Measurements from ENCODE around the gene CACNA1C. TPM values are rescaled to one million over a fixed set of nuclear protein-coding genes. Genes with fewer than 3 reads are reported as not detected.

CACNA1C gene
- total and polyA plus RNA-seq, 2 donors, result 0.71 TPM

GRCh38 chr12:2364631-2365051 lies 311.9 kb downstream of the CACNA1C start:
- Histone ChIP-seq H3K27ac (ENCODE audit: low read depth in 1 of 2, low read length in 1 of 2) (no peak overlapping the region), H3K4me1 (ENCODE audit: control insufficient read depth in 2 of 2, insufficient read depth in 2 of 2, low read length in 2 of 2) (peaks cover 14 to 25% of the 10 kb centered on the region in 2 donors)
- WGBS, result 31% methylated on average over 9 of the region's 9 CpGs

DNA sequence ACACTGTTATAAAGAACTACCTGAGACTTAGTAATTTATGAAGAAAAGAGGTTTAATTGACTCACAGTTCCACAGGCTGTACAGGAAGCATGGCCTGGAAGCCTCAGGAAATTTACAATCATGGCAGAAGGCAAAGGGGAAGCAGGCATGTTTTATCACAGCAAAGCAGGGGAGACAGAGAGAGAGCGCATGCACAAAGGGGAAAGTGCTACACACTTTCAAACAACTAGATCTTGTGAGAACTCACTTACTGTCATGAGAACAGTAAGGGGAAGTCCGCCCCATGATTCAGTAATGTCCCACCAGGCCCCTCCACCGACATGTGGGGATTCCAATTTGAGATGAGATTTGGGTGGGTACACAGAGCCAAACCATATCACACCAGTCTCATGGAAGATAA lies 313.9 kb downstream of the CACNA1C start:
- WGBS, result 84% methylated on average over 3 of the region's 3 CpGs
- H3K4me1 ChIP-seq (ENCODE audit: control insufficient read depth in 2 of 2, insufficient read depth in 2 of 2, low read length in 2 of 2), result peaks cover 14 to 18% of the 10 kb centered on the region in 2 donors
- H3K27ac ChIP-seq (ENCODE audit: low read depth in 1 of 2, low read length in 1 of 2), result no peak overlapping the region
- H3K4me3 ChIP-seq (ENCODE audit: low read length in 2 of 2), result no peak overlapping the region
- no peak for DNase-seq (ENCODE audit: low read depth in 6 of 9, low spot score in 9 of 9)
- H3K36me3 ChIP-seq (ENCODE audit: control insufficient read depth in 2 of 2, insufficient read depth in 2 of 2, low read length in 1 of 2), result no peaks in the 10 kb centered on the region
- H3K9me3 ChIP-seq (ENCODE audit: control insufficient read depth in 2 of 2, insufficient read depth in 1 of 2, low read length in 1 of 2), result no peaks in the 10 kb centered on the region
- H3K27me3 ChIP-seq (ENCODE audit: control insufficient read depth in 2 of 2, insufficient read depth in 1 of 2, low read length in 1 of 2), result no peaks in the 10 kb centered on the region

More at GRCh38 chr12:2364631-2365051, 311.9 kb downstream of the CACNA1C start:
- Histone ChIP-seq H3K4me3 (ENCODE audit: low read length in 2 of 2) (no peak overlapping the region), H3K9me3 (ENCODE audit: control insufficient read depth in 2 of 2, insufficient read depth in 1 of 2, low read length in 1 of 2) (no peaks in the 10 kb centered on the region), H3K36me3 (ENCODE audit: control insufficient read depth in 2 of 2, insufficient read depth in 2 of 2, low read length in 1 of 2) (no peaks in the 10 kb centered on the region), H3K27me3 (ENCODE audit: control insufficient read depth in 2 of 2, insufficient read depth in 1 of 2, low read length in 1 of 2) (no peaks in the 10 kb centered on the region)
- peak in 1 of 9 donors; percentile 33 for DNase-seq (ENCODE audit: low read depth in 6 of 9, low spot score in 9 of 9)

- Histone ChIP-seq H3K27ac (ENCODE audit: low read depth in 1 of 2, low read length in 1 of 2) (no peak overlapping the region), H3K4me1 (ENCODE audit: control insufficient read depth in 2 of 2, insufficient read depth in 2 of 2, low read length in 2 of 2) (peaks cover 0 to 7% of the 10 kb centered on the region in 2 donors), H3K36me3 (ENCODE audit: control insufficient read depth in 2 of 2, insufficient read depth in 2 of 2, low read length in 1 of 2) (no peaks in the 10 kb centered on the region), H3K9me3 (ENCODE audit: control insufficient read depth in 2 of 2, insufficient read depth in 1 of 2, low read length in 1 of 2) (no peaks in the 10 kb centered on the region), H3K4me3 (ENCODE audit: low read length in 2 of 2) (no peak overlapping the region), H3K27me3 (ENCODE audit: control insufficient read depth in 2 of 2, insufficient read depth in 1 of 2, low read length in 1 of 2) (no peaks in the 10 kb centered on the region)
- DNase-seq (ENCODE audit: low read depth in 6 of 9, low spot score in 9 of 9), result no peak
- 87% methylated on average over 6 of the region's 6 CpGs for WGBS
Observed at GRCh38 chr12:2372178-2372577, 319.4 kb downstream of the CACNA1C start.

DNA sequence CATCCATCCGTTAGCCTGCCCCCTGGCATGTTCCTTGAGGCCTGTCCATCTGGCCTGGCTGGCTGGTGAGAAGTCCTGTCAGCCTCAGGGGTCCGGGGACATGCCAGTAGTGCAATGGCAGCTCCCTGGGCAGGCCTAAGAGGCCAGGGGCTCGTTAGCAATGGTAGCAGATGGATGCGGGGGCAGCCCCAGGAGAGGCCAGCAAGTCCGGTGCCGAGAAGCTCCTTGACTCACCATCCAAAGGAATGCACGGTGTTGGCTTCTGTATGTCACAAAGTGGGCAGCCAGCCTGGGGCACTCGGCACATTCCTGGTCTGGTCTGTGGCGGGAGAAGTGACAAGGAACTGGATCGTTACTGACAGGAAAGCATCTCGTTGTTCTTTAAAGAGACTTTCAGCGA lies 319.9 kb downstream of the CACNA1C start:
- no peak overlapping the region for H3K27ac ChIP-seq (ENCODE audit: low read depth in 1 of 2, low read length in 1 of 2)
- 97% methylated on average over 12 of the region's 12 CpGs for WGBS
- no peaks in the 10 kb centered on the region for H3K36me3 ChIP-seq (ENCODE audit: control insufficient read depth in 2 of 2, insufficient read depth in 2 of 2, low read length in 1 of 2)
- no peak for DNase-seq (ENCODE audit: low read depth in 6 of 9, low spot score in 9 of 9)
- H3K4me1 ChIP-seq (ENCODE audit: control insufficient read depth in 2 of 2, insufficient read depth in 2 of 2, low read length in 2 of 2), result peaks cover 0 to 9% of the 10 kb centered on the region in 2 donors
- no peak overlapping the region for H3K4me3 ChIP-seq (ENCODE audit: low read length in 2 of 2)
- no peaks in the 10 kb centered on the region for H3K9me3 ChIP-seq (ENCODE audit: control insufficient read depth in 2 of 2, insufficient read depth in 1 of 2, low read length in 1 of 2)
- no peaks in the 10 kb centered on the region for H3K27me3 ChIP-seq (ENCODE audit: control insufficient read depth in 2 of 2, insufficient read depth in 1 of 2, low read length in 1 of 2)

- H3K27ac ChIP-seq (ENCODE audit: low read depth in 1 of 2, low read length in 1 of 2), result no peak overlapping the region
- DNase-seq (ENCODE audit: low read depth in 6 of 9, low spot score in 9 of 9), result no peak
- 98% methylated on average over 8 of the region's 8 CpGs for WGBS
Observed at GRCh38 chr12:2373307-2373706, 320.5 kb downstream of the CACNA1C start.

GRCh38 chr12:2374092-2374906 lies 321.5 kb downstream of the CACNA1C start:
- Histone ChIP-seq H3K4me1 (ENCODE audit: control insufficient read depth in 2 of 2, insufficient read depth in 2 of 2, low read length in 2 of 2) (peaks cover 0 to 14% of the 10 kb centered on the region in 2 donors), H3K27ac (ENCODE audit: low read depth in 1 of 2, low read length in 1 of 2) (no peak overlapping the region), H3K9me3 (ENCODE audit: control insufficient read depth in 2 of 2, insufficient read depth in 1 of 2, low read length in 1 of 2) (no peaks in the 10 kb centered on the region), H3K36me3 (ENCODE audit: control insufficient read depth in 2 of 2, insufficient read depth in 2 of 2, low read length in 1 of 2) (no peaks in the 10 kb centered on the region), H3K27me3 (ENCODE audit: control insufficient read depth in 2 of 2, insufficient read depth in 1 of 2, low read length in 1 of 2) (no peaks in the 10 kb centered on the region), H3K4me3 (ENCODE audit: low read length in 2 of 2) (no peak overlapping the region)
- DNase-seq (ENCODE audit: low read depth in 6 of 9, low spot score in 9 of 9), result no peak
- WGBS, result 98% methylated on average over 10 of the region's 10 CpGs

More at GRCh38 chr12:2373307-2373706, 320.5 kb downstream of the CACNA1C start:
- Histone ChIP-seq H3K9me3 (ENCODE audit: control insufficient read depth in 2 of 2, insufficient read depth in 1 of 2, low read length in 1 of 2) (no peaks in the 10 kb centered on the region), H3K4me3 (ENCODE audit: low read length in 2 of 2) (no peak overlapping the region), H3K4me1 (ENCODE audit: control insufficient read depth in 2 of 2, insufficient read depth in 2 of 2, low read length in 2 of 2) (peaks cover 0 to 11% of the 10 kb centered on the region in 2 donors), H3K27me3 (ENCODE audit: control insufficient read depth in 2 of 2, insufficient read depth in 1 of 2, low read length in 1 of 2) (no peaks in the 10 kb centered on the region), H3K36me3 (ENCODE audit: control insufficient read depth in 2 of 2, insufficient read depth in 2 of 2, low read length in 1 of 2) (no peaks in the 10 kb centered on the region)

GRCh38 chr12:2375871-2376270 lies 323.1 kb downstream of the CACNA1C start:
- 95% methylated on average over 3 of the region's 3 CpGs for WGBS
- Histone ChIP-seq H3K4me1 (ENCODE audit: control insufficient read depth in 2 of 2, insufficient read depth in 2 of 2, low read length in 2 of 2) (peaks cover 0 to 14% of the 10 kb centered on the region in 2 donors), H3K27ac (ENCODE audit: low read depth in 1 of 2, low read length in 1 of 2) (no peak overlapping the region), H3K36me3 (ENCODE audit: control insufficient read depth in 2 of 2, insufficient read depth in 2 of 2, low read length in 1 of 2) (no peaks in the 10 kb centered on the region), H3K4me3 (ENCODE audit: low read length in 2 of 2) (no peak overlapping the region), H3K9me3 (ENCODE audit: control insufficient read depth in 2 of 2, insufficient read depth in 1 of 2, low read length in 1 of 2) (no peaks in the 10 kb centered on the region), H3K27me3 (ENCODE audit: control insufficient read depth in 2 of 2, insufficient read depth in 1 of 2, low read length in 1 of 2) (no peaks in the 10 kb centered on the region)
- no peak for DNase-seq (ENCODE audit: low read depth in 6 of 9, low spot score in 9 of 9)

DNA sequence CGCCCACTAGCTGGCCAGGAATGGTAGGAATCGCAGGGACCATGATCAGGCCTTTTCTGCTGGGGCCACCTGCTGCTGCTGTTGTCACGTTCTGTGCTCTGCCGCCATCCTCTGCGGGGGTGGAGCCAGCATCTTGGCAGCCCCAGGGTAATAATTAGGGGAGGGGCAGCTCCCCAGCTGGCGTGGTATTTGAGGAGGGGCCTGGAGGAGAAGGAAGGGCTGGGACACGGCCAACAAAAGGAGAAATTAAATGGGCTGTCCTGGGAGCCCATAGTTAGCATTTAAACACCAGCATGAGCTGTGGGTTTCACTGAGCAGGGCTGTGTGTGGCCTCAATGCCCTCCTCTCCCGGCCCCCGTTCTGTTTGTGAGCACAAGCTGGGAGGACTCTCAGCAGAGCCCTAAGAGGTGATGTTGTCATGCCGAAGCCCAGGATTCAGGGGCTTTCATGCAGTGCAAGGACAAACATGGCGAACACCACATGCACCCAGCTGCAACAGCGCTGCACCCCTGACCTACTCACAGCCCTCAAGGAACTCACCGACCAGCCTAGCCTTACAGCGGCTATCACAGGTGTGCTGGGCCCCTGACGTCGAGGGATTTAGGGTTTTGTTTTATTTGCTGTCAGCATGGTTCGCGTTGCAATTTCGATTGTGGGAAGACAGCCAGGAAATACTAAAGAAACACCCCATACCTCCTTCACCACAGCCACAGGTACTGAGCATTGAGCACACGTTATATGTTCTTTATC lies 324.3 kb downstream of the CACNA1C start:
- Histone ChIP-seq H3K27me3 (ENCODE audit: control insufficient read depth in 2 of 2, insufficient read depth in 1 of 2, low read length in 1 of 2) (no peaks in the 10 kb centered on the region), H3K4me1 (ENCODE audit: control insufficient read depth in 2 of 2, insufficient read depth in 2 of 2, low read length in 2 of 2) (peaks cover 0 to 14% of the 10 kb centered on the region in 2 donors), H3K9me3 (ENCODE audit: control insufficient read depth in 2 of 2, insufficient read depth in 1 of 2, low read length in 1 of 2) (no peaks in the 10 kb centered on the region), H3K27ac (ENCODE audit: low read depth in 1 of 2, low read length in 1 of 2) (no peak overlapping the region), H3K4me3 (ENCODE audit: low read length in 2 of 2) (no peak overlapping the region), H3K36me3 (ENCODE audit: control insufficient read depth in 2 of 2, insufficient read depth in 2 of 2, low read length in 1 of 2) (no peaks in the 10 kb centered on the region)
- DNase-seq (ENCODE audit: low read depth in 6 of 9, low spot score in 9 of 9), result no peak
- WGBS, result 76% methylated on average over 20 of the region's 20 CpGs

- H3K27ac ChIP-seq (ENCODE audit: low read depth in 1 of 2, low read length in 1 of 2), result no peak overlapping the region
- DNase-seq (ENCODE audit: low read depth in 6 of 9, low spot score in 9 of 9), result no peak
- H3K9me3 ChIP-seq (ENCODE audit: control insufficient read depth in 2 of 2, insufficient read depth in 1 of 2, low read length in 1 of 2), result no peaks in the 10 kb centered on the region
- H3K36me3 ChIP-seq (ENCODE audit: control insufficient read depth in 2 of 2, insufficient read depth in 2 of 2, low read length in 1 of 2), result no peaks in the 10 kb centered on the region
- 39% methylated on average over 7 of the region's 7 CpGs for WGBS
- H3K4me3 ChIP-seq (ENCODE audit: low read length in 2 of 2), result no peak overlapping the region
- peaks cover 0 to 14% of the 10 kb centered on the region in 2 donors for H3K4me1 ChIP-seq (ENCODE audit: control insufficient read depth in 2 of 2, insufficient read depth in 2 of 2, low read length in 2 of 2)
- no peaks in the 10 kb centered on the region for H3K27me3 ChIP-seq (ENCODE audit: control insufficient read depth in 2 of 2, insufficient read depth in 1 of 2, low read length in 1 of 2)
Observed at GRCh38 chr12:2378835-2379330, 326.1 kb downstream of the CACNA1C start.

Measured in thymus (tissue), 11 donors.